Head of caudate nucleus (tissue), 42 donors: ENCODE measurements around the gene ATG9A.
A peak's percentile ranks its signal among the peaks of the same experiment; 100 is the strongest.

Source experiments
- DNase-seq, 42 donors: peaks; one replicate each; pipeline versions ENCODE4 v3.0.0 to v3.0.0-alpha.2; 2020 to 2021; ENCODE audit warnings: mixed read lengths in 7 of 42
- intact Hi-C: fragments of 100-400 bp; cut with DNase I; formaldehyde crosslinking; loops from one replicate; pipeline ENCODE4 v1.15.0; 2022

Gene ATG9A

GRCh38 chr2:219228911-219229304, 528 bp downstream of the ATG9A start:
- intact Hi-C loops = loop anchor here (5.0 kb wide), 1 partner anchor 68 kb away; no protein-coding TSS in a partner anchor
- peak in 1 of 42 donors; percentile 20 for DNase-seq

DNA sequence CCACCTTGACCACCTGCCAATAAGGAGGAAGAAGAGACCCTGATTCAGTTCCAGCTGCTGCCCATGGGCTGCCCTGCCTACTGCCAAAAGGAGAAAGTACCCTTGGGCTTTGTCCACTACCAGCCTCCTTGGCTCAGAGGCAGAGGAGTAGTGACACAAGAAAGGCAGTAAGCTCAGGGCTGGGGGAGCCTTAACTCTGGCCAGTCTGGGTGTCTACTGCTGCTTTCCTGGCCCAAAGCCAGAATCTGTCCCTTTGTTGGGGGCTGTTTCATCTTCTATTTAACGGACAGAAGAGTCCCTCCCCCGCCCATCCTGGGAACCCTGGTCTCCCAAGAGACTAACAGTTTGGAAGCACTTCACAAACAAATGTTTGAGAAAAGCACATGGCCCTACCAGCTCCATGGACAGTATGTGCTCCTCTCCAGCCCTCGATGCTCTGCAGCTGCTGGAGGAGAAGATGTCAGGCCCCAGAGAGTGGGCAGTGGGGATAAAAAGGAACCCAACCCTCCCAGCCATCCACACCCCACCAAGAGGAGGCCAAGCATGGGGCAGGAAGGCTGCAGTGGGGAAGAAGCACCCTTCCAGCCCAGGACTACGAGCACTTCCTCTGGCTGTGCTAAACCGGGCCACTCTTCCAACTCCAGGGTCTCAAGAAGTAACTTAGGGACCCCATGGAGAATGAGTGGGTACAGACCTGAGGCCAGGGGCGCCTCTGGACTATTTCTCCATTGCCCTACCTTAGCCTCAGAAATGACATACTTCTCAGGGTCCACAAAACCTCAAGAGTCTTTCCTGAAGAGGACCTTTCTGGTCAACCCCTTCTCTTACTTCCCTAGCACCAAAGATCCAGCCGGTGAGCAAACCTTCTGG, 1.2 kb downstream of the ATG9A start:
- no peak for DNase-seq
- intact Hi-C loops = loop anchor here (5.0 kb wide), 1 partner anchor 69 kb away; no protein-coding TSS in a partner anchor

DNA sequence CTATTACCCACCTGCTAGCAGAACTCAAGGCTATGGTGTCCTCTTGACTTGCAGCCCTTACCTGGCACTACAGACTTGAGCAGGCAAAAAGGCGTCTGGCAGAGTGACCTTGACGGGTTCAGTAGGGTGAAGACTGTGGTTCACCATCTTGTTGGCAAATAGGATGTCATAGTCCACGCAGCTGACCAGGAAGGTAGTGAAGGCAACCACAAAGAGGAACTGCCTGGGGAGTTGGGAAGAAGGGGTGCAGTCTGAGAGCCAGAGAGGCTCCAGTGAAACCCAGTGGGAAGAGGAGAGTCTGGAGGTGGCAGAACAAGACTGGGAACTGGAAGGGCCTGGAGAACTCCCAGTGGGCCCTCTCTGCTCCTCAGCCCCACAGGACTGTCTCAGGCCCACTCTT, 4.1 kb downstream of the ATG9A start:
- DNase-seq = no peak
- intact Hi-C loops = loop anchor here (5.0 kb wide), 1 partner anchor 72 kb away; no protein-coding TSS in a partner anchor

DNA sequence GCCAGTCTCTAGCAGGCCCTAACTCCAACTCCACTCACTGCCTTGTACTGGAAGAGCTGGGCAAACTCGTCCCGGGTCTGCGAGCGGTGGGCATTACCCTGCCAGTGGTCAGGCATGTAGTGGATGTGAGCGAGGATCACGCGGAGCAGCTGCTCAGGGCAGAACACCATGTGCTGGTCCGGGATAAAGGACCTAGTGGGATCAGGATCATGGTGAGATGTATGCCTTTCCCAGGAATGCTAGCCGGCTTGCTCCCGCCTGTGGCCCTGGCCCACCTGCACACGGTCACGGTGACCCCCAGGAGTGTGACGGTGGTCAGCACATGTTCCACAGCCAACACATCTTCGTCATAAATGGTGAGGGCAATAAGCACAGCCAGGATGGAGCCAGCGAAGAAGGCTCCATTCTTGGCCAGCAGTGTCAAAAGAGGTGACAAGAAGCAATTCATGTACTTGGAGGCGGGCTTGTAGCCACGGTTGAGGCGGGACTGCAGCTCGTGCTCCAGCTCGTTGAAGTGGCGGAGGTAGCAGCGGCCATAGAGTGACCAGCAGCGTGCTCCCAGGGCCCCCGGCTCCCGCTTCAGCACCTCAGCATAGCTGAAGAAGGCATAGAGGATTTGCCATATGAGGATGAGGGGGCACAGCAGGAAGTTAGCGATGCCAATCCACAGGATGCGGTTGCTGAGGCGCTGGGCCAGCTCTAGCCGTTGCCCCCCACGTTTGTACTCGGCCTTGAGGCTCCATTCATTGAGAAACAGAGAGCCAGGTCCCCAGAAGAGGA, 5.4 kb downstream of the ATG9A start:
- intact Hi-C loops = no loop called here
- DNase-seq = no peak

GRCh38 chr2:219221957-219222518, 7.4 kb downstream of the ATG9A start:
- DNase-seq = peak in 20 of 42 donors; percentile 3 to 77 (median 40)
- intact Hi-C loops = no loop called here

- intact Hi-C loops = no loop called here
- no peak for DNase-seq
Observed at GRCh38 chr2:219220652-219221402, 8.6 kb downstream of the ATG9A start.

GRCh38 chr2:219219784-219220532, 9.5 kb downstream of the ATG9A start:
- intact Hi-C loops = no loop called here
- peak in 1 of 42 donors; percentile 6 for DNase-seq

- intact Hi-C loops = no loop called here
- DNase-seq = peak; percentile 96 to 100 (median 98)
Observed at GRCh38 chr2:219218732-219219701, 10.4 kb downstream of the ATG9A start, which contains the start of gene ABCB6. ABCB6 (minus strand) TSS chr2:219218958; CDS start chr2:219218673, 285 bp downstream.

DNA sequence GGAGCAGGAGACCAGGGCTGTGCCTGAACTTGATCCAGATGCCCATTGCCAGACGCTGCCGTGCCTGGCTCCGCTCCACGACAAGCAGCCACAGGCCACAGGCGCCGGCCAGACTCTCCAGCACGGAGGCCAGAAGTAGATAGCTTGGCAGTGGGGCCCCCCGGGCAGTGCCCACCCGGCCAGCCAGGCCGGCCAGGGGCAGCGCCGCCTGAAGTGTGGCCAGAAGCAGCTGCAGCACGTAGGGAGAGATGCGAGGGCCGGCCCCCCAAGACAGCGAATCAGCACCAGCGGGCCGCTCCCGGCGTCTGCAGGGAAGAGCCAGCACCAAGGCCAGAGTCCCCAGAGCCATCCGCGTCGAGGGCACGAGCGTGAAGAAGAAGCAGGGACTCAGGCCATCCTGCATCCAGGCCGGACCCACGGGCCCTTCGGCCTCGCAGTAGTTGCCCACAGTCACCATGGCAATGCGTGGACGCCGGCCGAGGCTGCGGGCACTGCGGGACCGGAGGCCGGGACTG, 11.2 kb downstream of the ATG9A start:
- intact Hi-C loops = no loop called here
- peak in 35 of 42 donors; percentile 18 to 79 (median 60) for DNase-seq

DNA sequence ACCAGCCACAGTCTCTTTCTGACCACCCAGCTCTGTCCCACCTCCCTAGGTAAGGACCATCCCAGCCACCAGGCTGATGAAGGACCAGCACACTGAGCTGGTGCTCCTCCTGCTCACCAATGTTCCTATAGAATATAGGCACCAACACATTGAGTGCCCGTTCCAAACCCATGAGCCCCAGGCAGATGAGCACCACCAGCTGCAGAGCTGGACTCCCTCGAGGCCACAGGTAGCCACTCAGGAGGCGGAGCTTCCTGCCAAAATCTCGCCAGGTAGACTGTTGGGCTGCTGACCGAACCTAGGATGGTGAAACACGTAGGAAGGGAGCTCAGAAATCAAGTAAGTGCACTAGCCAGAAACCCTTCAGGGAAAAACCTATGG, 12.9 kb downstream of the ATG9A start:
- intact Hi-C loops = no loop called here
- no peak for DNase-seq

DNA sequence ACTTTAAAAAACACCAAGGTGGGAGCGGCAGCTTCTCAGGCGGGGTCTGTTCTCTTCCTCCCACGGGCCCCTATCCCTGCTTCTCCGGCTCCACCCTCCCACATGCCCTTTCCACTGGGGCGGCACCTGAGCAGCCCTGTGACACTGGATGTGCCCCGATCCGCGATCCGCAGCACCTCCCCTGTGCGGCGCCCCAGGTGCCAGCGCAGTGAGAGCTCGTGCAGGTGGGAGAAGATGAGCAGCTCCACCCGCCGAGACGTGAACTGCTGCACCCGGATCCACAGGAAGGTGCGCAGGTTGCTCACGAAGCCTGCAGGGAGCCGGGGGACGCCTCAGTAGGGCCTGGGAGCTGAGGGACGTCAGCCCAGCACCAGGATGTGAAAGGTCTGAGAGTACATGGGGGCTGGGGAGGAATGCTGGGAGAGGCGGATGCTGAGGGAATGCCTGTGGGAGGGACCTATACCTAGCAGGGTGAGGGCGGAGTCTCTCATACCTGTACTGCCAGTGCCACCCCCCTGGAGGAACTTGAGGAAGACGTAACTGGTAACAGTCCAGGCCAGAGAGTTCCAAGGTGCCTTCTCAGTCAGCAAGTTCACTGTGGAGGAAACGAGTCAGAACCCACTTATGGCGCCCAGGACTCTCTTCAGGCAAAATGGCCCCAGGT, 13.4 kb downstream of the ATG9A start:
- intact Hi-C loops = no loop called here
- peak in 37 of 42 donors; percentile 10 to 75 (median 48) for DNase-seq

GRCh38 chr2:219214786-219215185, 14.7 kb downstream of the ATG9A start:
- intact Hi-C loops = no loop called here
- DNase-seq = no peak

DNA sequence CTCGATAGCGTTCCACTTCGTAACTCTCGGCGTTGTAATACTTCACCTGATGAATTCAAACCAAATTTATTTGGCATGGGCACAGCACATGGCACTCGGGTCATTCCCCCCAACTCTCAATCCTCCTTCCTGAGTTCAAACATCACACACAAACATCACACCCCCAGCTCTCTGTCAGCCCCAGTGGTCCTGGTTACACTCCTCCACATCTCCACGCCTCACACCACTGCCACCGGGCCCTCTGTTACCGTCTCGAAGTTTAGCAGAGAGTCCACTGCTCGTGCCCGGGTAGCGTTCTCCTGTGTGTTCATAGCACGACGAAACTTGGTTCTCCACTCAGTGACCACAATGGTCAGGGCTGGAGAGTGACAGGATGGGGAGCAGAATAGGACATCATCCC, 15.3 kb downstream of the ATG9A start:
- DNase-seq = no peak
- intact Hi-C loops = no loop called here

GRCh38 chr2:219213486-219214071, 15.9 kb downstream of the ATG9A start:
- no peak for DNase-seq
- intact Hi-C loops = no loop called here

DNA sequence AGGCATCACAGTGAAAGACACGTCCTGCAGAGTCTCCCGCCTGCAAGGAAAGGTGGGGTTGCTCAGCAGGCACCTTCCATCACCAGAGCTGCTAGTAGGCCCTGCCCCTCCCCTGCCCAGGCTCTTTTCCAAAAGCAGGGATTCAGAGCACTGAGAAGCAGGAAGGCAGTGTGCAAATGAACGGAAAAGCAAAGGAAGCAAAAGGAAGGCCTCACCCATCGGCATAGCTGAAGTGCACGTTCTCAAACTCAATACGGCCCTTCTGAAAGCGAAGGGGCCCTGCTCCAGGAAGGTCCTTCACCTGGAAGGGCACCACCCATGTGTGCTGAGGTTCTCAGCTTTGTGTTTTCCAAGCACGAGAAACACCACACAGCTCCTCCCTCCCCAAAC, 16.4 kb downstream of the ATG9A start:
- intact Hi-C loops = no loop called here
- no peak for DNase-seq

DNA sequence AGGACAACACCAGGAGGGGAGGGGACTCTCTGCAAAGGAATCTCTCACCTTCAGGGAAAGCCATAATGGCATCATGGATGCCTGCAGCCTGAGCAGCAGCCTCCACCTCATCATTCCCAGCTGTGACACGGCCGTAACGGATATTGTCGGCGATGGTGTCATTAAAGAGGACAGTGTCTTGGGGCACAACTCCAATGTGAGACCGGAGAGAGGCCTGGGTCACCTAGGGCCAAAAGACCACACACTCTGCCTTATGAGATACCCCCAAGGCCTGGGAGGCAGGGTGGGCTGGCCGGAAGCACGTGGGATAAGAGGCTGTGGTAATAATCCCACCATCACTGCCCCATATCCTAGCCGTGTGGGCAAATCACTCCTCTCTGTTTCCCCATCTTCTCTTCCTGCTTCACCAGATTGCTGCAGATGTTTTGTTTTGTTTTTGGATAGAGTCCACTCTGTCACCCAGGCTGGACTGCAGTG, 18.5 kb downstream of the ATG9A start:
- intact Hi-C loops = no loop called here
- peak in 2 of 42 donors; percentile 10 to 17 for DNase-seq
